Measurements from ENCODE around the gene MPPE1. TPM values are rescaled to one million over a fixed set of nuclear protein-coding genes. Genes with fewer than 3 reads are reported as not detected.
A peak's percentile ranks its signal among the peaks of the same experiment; 100 is the strongest.

Gene MPPE1
- total and polyA plus RNA-seq, 9 of the 15 experiments (the other 6 are each of a cell fraction or from before 2014, with no cell fraction given): 10.7 to 19.5 (median 13.3) TPM

DNA sequence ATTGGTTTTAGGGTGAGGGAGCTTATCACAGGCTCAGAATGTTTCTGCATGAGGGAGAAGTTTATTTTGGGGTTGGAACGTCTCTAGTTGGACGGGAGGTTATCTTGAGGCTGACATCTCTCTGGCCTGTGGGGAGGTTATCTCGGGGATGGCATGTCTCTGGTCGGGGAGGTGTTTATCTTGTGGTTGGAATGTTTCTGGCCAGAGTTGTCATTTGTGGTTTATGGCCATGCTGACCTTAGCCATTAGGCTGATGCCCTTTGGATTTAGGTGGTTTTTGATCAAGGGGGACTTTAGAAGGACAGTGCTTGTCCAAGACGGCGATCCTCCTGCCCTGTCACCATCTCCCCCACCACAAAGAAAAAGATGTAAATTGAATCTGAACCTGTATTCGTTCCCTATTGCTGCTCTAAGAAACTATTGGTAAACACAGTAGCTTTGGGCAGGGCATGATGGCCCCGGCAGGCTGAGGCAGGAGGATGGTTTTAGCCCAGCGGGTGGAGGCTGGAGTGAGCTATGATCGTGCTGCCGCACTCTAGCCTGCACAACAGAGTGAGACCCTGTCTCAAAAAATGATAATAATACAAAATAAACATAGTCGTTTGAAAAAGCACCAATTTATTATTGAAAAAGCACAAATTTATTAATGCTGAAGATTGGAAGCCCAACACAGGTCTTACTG is 17.8 kb upstream of the MPPE1 start (continued):
- TF ChIP-seq DEAF1 (CRISPR knock-in tag; IDR thresholded peaks at IDR 0.05) (no peak), ZNF431 (CRISPR knock-in tag; IDR thresholded peaks at IDR 0.05) (no peak), STAT6 (CRISPR knock-in tag; IDR thresholded peaks at IDR 0.05) (no peak), SETDB1 (IDR thresholded peaks at IDR 0.05; ENCODE audit: low read length) (no peak), LCOR (CRISPR knock-in tag; IDR thresholded peaks at IDR 0.05) (peak; percentile 49; the same call in 1 of the 2 replicates), MXD1 (CRISPR knock-in tag; IDR thresholded peaks at IDR 0.05; ENCODE audit: borderline replicate concordance, poor library complexity, severe bottlenecking) (no peak), KLF16 (IDR thresholded peaks at IDR 0.05) (peak; percentile 94), ETV1 (tag; conservative IDR thresholded peaks at IDR 0.05; ENCODE audit: low read depth) (no peak), OTX1 (CRISPR knock-in tag; IDR thresholded peaks at IDR 0.05) (no peak), SMC3 (conservative IDR thresholded peaks at IDR 0.05; ENCODE audit: insufficient read depth, low read depth, low read length) (no peak), SOX6 (IDR thresholded peaks at IDR 0.05) (peak; percentile 93), ESRRB (CRISPR knock-in tag; IDR thresholded peaks at IDR 0.05; ENCODE audit: borderline replicate concordance) (no peak)
- TF ChIP-seq, protein P1, sequence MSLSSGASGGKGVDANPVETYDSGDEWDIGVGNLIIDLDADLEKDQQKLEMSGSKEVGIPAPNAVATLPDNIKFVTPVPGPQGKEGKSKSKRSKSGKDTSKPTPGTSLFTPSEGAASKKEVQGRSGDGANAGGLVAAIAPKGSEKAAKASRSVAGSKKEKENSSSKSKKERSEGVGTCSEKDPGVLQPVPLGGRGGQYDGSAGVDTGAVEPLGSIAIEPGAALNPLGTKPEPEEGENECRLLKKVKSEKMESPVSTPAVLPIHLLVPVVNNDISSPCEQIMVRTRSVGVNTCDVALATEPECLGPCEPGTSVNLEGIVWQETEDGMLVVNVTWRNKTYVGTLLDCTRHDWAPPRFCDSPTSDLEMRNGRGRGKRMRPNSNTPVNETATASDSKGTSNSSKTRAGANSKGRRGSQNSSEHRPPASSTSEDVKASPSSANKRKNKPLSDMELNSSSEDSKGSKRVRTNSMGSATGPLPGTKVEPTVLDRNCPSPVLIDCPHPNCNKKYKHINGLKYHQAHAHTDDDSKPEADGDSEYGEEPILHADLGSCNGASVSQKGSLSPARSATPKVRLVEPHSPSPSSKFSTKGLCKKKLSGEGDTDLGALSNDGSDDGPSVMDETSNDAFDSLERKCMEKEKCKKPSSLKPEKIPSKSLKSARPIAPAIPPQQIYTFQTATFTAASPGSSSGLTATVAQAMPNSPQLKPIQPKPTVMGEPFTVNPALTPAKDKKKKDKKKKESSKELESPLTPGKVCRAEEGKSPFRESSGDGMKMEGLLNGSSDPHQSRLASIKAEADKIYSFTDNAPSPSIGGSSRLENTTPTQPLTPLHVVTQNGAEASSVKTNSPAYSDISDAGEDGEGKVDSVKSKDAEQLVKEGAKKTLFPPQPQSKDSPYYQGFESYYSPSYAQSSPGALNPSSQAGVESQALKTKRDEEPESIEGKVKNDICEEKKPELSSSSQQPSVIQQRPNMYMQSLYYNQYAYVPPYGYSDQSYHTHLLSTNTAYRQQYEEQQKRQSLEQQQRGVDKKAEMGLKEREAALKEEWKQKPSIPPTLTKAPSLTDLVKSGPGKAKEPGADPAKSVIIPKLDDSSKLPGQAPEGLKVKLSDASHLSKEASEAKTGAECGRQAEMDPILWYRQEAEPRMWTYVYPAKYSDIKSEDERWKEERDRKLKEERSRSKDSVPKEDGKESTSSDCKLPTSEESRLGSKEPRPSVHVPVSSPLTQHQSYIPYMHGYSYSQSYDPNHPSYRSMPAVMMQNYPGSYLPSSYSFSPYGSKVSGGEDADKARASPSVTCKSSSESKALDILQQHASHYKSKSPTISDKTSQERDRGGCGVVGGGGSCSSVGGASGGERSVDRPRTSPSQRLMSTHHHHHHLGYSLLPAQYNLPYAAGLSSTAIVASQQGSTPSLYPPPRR (CRISPR knock-in tag; IDR thresholded peaks at IDR 0.05; ENCODE audit: borderline replicate concordance): peak; percentile 97; the same call in 1 of the 2 replicates
- TF ChIP-seq, protein P2, sequence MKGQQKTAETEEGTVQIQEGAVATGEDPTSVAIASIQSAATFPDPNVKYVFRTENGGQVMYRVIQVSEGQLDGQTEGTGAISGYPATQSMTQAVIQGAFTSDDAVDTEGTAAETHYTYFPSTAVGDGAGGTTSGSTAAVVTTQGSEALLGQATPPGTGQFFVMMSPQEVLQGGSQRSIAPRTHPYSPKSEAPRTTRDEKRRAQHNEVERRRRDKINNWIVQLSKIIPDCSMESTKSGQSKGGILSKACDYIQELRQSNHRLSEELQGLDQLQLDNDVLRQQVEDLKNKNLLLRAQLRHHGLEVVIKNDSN (CRISPR knock-in tag; IDR thresholded peaks at IDR 0.05): no peak
- TF ChIP-seq, protein P3, sequence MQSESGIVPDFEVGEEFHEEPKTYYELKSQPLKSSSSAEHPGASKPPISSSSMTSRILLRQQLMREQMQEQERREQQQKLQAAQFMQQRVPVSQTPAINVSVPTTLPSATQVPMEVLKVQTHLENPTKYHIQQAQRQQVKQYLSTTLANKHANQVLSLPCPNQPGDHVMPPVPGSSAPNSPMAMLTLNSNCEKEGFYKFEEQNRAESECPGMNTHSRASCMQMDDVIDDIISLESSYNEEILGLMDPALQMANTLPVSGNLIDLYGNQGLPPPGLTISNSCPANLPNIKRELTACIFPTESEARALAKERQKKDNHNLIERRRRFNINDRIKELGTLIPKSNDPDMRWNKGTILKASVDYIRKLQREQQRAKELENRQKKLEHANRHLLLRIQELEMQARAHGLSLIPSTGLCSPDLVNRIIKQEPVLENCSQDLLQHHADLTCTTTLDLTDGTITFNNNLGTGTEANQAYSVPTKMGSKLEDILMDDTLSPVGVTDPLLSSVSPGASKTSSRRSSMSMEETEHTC (IDR thresholded peaks at IDR 0.05): 0 out of 2 replicates have a peak, but pooled peaks have one; percentile 18
